ENCODE results near the gene PRR16. TPM values are rescaled to one million over a fixed set of nuclear protein-coding genes. Genes with fewer than 3 reads are reported as not detected.
"Not testable (repeated sequence)": the region's sequence is repeated elsewhere in the genome, so short reads cannot be mapped to it uniquely, and the experiment has no call there.

PRR16 gene
- total RNA-seq (2014; rRNA removed; shearing (Covaris generic)), result 1.1 and 1.4 TPM in 2 replicates
- polyA plus RNA-seq (2014; cell fraction: nucleus; rRNA removed), result 0.48 and 1.8 TPM in 2 replicates

DNA sequence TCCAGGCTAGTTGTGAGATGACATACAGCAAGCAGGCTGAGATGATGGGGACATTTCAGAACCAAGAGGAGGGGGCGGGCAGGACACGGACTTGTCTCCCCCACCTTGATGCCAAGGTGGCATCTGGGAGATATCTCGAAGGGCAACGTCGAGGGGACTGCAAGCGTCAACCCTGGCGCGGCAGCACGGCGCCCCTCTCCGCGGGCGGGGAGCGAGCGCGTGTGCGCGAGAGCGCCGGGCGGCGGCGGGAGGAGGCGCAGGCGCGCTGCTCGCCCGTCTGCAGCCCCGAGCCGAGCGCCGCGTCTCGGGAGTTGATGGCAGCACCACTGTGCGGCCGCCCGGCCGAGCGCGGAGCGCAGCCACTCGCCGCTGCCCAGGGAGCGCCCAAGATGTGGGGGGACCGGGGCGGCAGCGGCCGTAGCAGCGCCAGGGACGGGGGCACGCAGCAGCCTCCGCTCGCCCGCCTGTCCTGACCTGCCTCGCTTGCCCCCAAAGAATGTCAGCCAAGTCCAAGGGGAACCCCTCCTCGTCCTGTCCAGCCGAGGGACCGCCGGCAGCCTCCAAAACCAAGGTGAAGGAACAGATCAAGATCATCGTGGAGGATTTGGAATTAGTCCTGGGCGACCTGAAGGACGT is at the start of gene PRR16:
Gene PRR16, plus strand, starts transcription at position 310 of the 636 bp plus-strand sequence.
- peak; percentile 49 for DNase-seq (ENCODE audit: extremely low read depth, low read depth)

DNA sequence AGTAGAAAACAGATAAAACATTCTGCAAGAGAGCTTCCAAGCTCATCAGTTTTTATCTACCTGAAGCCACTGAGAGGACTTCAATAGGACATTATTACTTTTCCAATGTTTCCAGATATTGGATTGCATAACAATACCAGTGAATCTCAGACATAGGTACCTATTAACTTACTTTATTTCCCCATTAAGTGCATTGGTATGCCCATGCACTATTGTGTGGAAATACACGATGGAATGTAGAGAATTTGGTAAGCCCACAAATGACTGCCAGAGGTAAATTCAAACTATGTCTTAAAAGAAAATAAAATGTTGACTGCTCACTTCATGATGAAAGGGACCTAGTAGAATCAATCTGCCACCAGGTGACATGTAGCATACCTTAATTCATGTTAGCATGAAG is 48.1 kb upstream of the PRR16 start:
- no peak for DNase-seq (ENCODE audit: extremely low read depth, low read depth)

DNA sequence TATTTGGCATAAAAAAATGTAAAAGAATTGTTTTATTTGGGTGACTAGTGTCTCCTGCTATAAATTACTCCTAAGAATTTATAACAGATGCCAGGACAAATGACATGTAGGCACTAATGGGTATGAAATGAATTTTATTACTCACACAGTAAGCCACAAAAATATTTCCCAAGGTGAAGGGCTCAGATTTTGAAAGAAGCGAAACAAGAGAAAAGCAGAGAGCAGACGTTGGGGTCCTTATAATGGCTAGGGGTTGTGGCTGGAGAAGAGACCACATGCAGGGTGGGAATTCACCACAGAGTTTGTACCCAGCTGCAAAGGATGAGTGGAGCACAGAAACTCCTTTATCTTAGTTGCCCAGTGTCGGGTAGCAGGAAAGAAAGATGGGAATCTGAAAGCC is 45.0 kb upstream of the PRR16 start:
- no peak for DNase-seq (ENCODE audit: extremely low read depth, low read depth)

DNA sequence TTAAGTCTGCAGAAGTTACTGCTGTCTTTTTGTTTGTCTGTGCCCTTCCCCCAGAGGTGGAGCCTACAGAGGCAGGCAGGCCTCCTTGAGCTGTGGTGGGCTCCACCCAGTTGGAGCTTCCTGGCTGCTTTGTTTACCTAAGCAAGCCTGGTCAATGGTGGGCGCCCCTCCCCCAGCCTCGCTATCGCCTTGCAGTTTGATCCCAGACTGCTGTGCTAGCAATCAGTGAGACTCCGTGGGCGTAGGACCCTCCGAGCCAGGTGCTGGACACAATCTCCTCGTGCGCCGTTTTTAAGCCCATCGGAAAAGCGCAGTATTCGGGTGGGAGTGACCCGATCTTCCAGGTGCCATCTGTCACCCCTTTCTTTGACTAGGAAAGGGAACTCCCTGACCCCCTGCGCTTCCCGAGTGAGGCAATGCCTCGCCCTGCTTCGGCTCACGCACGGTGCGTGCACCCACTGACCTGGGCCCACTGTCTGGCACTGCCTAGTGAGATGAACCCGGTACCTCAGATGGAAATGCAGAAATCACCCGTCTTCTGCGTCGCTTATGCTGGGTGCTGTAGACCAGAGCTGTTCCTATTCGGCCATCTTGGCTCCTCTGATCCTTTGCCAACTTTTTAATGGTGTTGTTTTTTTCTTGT is 37.3 kb upstream of the PRR16 start:
- DNase-seq (ENCODE audit: extremely low read depth, low read depth), result not testable (repeated sequence)

DNA sequence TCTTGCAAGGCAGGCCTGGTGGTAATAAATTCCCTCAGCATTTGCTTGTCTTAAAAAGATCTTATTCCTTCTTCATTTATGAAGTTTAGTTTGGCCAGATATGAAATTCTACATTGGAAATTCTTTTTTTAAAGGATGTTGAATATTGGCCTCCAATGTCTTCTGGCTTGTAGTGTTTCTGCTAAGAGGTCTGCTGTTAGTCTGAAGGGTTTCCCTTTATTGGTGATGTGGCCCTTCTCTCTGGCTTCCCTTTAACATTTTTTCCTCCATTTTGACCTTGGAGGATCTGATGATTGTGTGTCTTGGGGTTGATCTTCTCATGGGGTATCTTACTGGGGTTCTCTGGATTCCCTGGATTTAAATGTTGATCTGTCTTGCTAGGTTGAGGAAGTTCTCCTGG is 33.5 kb upstream of the PRR16 start:
- DNase-seq (ENCODE audit: extremely low read depth, low read depth), result no peak

DNA sequence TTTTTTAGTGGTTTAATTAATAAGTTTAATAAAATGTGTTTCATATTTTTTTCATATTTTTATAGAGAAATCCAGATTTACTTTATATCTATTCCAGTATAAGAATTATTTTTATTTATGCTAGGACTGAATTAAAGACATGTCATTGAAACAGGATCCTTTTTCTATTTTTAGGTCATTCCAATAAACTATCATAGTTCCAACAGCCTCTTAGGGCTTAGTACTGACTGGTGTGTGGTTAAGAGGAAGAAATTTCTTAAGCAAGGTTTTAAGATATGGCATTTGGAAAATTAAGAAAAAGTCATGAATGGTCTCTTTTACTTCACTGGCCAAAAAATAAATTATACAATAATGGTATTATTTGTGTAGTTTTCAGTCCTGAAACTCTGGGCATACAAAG is 31.2 kb upstream of the PRR16 start:
- no peak for DNase-seq (ENCODE audit: extremely low read depth, low read depth)

DNA sequence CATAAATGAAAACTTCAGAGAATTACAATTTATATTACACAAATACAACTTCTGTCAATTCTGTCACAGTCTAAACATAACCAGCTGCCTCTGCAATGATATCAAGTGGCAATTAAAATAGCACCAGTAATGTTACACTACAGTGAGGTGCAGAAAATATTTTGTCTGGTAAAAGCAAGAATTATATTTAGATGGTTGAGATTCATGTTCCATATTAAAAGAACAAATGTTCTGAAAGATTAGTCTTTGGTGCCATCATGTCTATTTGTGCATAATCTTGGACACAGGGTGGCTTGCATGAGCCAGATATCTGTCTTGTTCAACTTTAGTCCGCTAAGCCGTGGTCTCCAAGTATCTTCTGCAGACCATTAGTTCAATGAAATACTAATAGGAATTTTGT is 29.0 kb upstream of the PRR16 start:
- no peak for DNase-seq (ENCODE audit: extremely low read depth, low read depth)

DNA sequence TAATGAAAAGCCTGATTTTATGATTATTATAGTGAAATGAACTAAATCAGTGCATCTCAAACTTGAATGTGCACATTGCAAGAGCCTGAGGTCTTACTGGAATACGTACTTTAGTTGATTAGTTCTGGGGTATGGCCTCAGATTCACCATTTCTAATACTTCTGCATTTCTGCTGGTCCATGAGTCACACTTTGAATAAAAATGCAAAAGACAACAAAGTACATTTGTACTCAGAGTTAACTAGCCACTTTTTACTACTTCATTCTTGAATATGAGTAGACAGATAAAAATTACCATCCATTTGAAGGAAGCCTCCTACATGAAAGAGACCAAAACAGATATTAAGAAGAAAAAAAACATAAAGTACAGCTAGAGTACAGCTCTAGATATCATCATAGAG is 27.1 kb upstream of the PRR16 start:
- DNase-seq (ENCODE audit: extremely low read depth, low read depth), result no peak

DNA sequence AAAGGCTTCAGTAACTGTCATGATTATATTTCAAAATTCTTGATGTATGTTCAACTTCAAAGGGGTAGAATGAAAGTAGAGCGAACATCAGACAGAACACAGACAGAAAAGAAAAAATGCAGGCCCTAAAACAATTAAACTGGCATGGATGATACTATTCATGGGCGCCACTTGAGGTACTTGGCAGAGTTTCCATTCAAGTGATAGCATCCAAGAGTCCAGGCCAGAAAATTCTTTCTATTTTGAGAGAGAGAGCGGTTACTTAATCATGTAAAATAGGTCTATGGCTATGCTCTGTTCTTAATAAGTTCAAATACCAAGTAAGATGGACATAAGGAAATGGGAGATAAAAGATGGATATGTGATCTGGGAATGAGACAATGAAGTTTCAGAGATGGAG is 21.4 kb upstream of the PRR16 start:
- no peak for DNase-seq (ENCODE audit: extremely low read depth, low read depth)

DNA sequence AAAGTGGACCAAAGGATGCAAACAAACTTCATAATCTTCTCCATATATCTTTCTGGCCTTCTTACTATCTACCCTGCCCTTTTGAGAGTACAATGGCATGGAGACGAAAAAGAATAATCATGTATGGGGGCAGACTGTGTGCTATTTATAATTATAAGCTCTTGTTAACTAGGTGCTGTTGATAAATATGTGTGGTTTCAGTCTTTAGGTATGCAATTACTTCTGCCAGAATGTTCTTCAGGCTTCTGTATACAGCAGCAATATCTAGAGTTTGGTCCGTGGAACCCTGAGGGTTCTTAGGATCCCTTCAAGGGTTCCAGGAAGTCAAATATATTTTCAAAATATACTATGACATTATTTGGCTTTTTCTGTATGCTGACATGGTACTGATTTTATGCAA is 20.5 kb upstream of the PRR16 start:
- no peak for DNase-seq (ENCODE audit: extremely low read depth, low read depth)

DNA sequence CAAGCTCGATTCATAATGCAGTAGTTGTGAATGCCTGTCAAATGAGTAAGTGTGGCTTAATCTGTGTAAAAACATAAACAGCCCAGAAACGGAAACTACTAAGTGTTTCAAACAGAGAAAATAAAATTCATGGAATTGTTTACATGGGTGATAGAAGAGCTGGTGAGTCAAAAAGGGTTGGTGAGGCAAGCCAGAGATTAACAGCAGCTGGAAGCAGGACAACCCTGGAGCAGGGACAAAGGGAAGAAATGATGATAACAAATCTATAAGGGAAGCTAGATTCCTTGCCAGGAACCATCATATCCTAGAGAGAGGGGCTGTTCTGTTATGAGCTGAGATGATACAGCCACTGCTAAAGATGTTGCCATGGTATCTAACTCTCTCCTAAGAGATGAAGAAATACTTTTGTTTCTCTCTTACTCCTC is 18.0 kb upstream of the PRR16 start:
- peak; percentile 50 for DNase-seq (ENCODE audit: extremely low read depth, low read depth)

DNA sequence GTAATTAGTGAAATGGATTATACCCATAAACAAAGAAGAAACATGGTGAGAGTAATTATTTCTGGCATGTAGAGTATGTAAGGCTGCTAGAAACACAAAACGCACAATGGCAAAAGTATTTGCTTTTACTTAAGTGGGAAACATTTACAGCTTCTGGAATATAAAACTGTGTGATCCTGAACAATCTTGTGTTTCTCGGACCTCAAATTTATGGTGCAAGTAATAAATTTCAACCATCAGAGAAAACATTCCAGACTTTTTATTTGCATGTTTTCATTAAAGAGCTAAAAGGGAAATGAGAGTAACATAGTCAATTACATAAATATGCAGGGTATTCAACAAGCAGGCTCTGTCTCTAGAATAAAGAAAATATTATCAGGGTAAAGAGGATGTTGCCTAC is 17.2 kb upstream of the PRR16 start:
- no peak for DNase-seq (ENCODE audit: extremely low read depth, low read depth)

DNA sequence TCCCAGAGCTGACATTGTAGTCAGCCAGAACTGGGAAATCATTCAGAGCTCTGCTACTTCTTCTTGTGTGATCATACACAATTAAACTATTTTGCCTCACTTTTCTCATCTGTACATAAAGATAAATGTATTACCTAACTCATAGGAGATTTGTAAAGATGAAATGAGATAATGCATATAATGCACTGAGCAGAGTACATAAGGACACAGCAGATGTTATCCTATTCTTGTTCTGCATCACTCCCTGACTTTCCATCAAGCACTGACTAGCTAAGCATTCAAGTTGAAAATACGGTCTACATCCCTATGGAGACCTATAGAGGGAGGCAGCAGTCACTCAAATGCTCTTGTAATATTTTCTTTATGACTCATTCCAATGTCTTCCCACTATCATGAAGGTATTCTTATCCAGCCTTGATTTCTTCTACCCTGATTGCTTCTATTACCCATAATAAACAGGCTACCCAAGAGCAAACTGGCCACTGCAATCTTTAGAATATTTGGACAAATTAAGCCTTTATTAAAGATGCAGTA is 16.3 kb upstream of the PRR16 start:
- no peak for DNase-seq (ENCODE audit: extremely low read depth, low read depth)

DNA sequence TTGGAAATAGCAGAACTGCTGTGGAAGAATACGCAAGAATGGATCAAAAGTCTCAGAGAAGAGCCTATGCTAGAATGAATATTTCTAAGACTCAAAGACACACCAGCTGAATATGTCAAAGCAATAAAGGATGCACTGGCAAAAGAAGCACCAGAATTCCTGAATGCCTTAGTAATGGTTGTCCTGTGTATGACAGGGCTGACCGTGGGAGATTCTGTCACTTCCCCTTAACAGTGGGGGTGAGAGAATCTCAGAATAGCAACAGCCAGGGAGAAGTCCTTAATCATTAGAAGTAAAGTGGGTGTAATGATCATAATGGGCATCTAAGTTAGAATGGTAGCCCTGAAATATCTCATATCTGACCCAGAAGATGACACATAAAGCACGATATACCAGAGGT is 14.6 kb upstream of the PRR16 start:
- no peak for DNase-seq (ENCODE audit: extremely low read depth, low read depth)

DNA sequence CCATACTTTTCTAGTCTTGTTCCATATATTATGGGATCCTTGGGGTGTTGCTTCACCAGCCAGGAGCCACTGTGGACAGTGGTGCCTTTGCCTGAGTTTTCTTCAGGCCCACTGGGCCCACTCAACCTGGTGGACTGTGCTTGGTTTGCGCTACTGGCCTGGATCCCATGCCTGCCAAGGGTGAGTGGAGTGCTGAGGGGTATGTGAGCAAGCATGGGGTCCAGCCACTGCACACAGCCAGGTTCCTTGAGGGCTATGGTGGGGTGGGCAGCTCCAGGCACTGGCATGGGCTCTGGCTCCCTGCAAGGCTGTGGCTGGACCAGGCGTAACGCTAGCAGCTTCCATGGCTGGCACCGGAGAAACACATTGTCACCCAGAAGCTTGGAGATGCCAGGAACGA is 13.2 kb upstream of the PRR16 start:
- DNase-seq (ENCODE audit: extremely low read depth, low read depth), result no peak

DNA sequence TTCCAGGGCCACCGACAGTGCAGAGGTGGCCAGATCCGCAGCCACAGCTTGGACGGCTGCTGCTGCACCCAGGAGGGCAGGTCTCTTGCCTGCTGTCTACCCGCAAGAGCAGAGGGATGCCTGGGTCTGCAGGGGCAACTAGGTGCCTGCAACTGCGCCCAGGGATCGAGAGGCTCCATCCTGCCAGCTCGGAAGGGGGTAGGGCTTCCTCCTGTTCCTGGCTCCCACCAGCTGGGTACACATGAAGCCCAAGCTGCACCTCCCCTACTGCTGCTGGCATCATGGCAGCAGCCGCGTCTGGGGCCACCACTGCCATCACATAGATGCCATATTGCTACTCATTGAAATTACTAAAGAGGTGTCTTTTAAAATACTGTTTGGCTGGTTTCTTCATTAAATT is 12.7 kb upstream of the PRR16 start:
- DNase-seq (ENCODE audit: extremely low read depth, low read depth), result no peak

DNA sequence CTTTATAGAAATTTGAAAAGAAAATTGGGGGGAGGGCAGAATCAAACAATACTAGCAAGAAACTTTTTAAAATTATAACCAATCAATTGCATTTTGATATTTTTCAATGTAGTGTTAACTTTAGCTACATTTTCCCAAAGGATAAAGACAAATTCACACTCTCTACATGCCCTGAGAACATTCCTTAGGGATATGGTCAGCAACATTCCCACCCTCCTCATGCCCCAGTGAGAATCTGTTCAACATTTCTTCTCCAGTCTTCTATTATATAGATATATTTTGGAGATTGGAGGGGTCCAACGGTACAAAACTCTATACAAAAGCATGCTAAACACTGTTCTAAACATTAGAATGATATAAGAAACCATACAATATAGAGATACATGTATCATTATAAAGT is 11.6 kb upstream of the PRR16 start:
- DNase-seq (ENCODE audit: extremely low read depth, low read depth), result no peak

DNA sequence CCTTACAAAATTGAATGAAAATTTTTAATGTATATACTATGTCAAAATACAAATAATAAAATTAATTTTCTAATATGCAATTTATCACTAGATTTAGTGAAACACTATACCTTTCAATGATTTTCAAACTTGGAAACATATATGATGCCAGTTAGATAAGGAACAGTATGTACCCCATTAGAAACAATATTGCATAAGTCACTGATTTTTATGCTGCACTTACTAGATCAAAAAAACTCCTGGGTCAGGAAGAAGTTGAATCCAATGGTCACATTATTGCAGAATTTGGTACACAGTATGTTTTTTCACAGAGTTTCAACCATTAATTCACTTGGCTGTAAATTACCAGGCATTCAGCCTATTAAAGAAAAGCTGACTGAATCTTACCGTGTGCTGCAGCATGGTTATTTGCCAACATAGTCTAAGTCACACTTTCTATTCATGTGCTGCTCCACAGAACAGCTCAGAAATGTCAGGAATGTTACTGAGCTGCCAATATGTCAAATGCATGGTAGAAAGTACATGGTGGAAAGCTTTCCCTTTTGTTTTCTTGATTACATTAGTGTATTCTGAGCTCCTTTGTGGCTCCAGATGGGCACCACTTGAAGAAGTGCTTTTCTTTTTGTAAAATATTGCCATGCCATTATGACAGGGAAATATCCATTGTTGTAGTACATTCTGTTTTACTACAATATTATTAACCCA is 9.9 kb upstream of the PRR16 start:
- DNase-seq (ENCODE audit: extremely low read depth, low read depth), result no peak

DNA sequence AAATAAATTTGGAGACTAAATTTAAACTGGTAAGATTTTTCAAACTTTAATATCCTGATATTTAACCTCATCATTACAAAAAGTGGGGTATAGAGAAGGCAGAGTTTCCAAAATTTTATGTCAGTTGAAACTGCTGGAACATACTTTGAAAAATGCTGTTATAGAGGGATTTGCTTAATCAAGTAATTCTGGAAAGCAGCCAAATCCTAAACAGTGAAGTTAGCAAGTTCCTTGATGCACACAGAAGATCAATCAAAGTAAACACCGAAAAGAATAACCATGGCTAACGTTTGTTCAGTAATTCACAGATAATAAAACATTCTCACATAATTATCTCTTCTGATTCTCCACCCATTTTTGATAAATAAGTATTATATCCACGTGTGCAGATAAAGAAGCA is 8.1 kb upstream of the PRR16 start:
- DNase-seq (ENCODE audit: extremely low read depth, low read depth), result no peak

DNA sequence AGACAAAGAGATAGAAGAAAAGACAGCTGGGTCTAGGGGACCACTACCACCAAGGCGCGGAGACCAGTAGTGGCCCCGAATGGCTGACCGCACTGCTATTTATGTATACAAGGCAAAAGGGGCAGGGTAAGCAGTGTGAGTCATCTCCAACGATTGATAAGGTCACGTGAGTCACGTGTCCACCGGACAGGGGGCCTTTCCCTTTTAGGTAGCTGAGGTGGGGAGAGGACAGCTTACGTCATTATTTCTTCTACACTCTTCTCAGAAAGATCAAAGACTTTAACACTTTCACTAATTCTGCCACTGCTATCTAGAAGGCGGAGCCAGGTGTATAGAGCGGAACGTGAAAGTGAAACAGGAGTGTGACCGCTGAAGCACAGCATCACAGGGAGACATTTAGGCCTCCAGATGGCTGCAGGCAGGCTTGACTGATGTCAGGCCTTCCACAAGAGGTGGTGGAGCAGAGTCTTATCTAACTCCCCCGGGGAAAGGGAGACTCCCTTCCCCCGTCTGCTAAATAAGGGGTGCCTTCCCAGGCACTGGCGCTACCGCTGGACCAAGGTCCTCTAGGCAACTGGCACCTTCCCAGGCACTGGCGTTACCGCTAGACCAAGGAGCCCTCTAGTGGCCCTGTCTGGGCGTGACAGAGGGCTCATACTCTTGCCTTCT is 6.1 kb upstream of the PRR16 start:
- DNase-seq (ENCODE audit: extremely low read depth, low read depth), result peak; percentile 80

DNA sequence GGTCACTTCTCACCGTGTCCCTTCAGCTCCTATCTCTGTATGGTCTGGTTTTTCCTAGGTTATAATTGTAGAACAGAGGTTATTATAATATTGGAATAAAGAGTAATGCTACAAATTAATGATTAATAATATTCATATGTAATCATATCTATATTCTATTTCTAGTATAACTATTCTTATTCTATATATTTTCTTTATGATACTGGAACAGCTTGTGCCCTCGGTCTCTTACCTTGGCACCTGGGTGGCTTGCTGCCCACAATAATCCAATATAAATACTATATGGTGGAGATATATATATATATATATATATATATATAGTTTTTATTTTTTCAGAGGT is 5.6 kb upstream of the PRR16 start:
- DNase-seq (ENCODE audit: extremely low read depth, low read depth), result not testable (repeated sequence)

Measured in NCI-H460 (cell line).